Measurements from ENCODE around the gene FYTTD1.

DNA sequence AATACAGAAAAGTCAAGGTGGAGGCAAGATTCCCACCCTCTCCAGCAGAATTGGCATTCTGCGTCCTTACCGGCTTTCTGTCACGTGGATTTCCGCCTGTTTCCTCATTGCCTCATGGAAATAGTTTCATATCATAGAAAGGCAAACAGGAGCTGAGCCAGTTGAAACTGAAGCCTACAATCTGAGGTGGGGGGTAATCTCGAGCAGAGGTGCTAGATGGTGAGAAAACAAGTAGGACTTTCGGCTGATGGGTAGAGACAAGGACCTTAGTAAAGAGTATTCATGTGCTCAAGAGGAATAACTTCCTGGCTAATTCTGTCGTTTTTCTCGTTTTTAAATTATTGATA lies 81.3 kb downstream of the FYTTD1 start:
- TF ChIP-seq, protein P1, sequence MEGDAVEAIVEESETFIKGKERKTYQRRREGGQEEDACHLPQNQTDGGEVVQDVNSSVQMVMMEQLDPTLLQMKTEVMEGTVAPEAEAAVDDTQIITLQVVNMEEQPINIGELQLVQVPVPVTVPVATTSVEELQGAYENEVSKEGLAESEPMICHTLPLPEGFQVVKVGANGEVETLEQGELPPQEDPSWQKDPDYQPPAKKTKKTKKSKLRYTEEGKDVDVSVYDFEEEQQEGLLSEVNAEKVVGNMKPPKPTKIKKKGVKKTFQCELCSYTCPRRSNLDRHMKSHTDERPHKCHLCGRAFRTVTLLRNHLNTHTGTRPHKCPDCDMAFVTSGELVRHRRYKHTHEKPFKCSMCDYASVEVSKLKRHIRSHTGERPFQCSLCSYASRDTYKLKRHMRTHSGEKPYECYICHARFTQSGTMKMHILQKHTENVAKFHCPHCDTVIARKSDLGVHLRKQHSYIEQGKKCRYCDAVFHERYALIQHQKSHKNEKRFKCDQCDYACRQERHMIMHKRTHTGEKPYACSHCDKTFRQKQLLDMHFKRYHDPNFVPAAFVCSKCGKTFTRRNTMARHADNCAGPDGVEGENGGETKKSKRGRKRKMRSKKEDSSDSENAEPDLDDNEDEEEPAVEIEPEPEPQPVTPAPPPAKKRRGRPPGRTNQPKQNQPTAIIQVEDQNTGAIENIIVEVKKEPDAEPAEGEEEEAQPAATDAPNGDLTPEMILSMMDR (IDR thresholded peaks at IDR 0.05; ENCODE audit: low read depth, low read length): no peak
- TF ChIP-seq POLR2A (IDR thresholded peaks at IDR 0.05; ENCODE audit: extremely low read depth, insufficient read length): no peak
